Astrocyte of the cerebellum (primary cell): ENCODE measurements around the gene FITM1.
A peak's percentile ranks its signal among the peaks of the same experiment; 100 is the strongest.

Experiments
- DNase-seq: peaks from one replicate; pipeline ENCODE4 v3.0.0-alpha.2; 2011; ENCODE audit warnings: low read depth
- H3K4me3 ChIP-seq: 2 replicates; pipeline ENCODE4 v1.5.1; 2011; ENCODE audit warnings: mild to moderate bottlenecking, low read depth, low read length, moderate library complexity
- in situ Hi-C: cut with HindIII; loops from 2 replicates; pipeline ENCODE4 v1.10.0; 2017; ENCODE audit warnings: low sequenced_read_pairs
- TF ChIP-seq, protein P1 (sequence below): IDR thresholded peaks from 2 replicates; pipeline ENCODE4 v1.5.1; 2012; ENCODE audit warnings: low read length, low read depth, moderate library complexity, mild to moderate bottlenecking; ENCODE audit errors: missing control alignments

Gene FITM1

DNA sequence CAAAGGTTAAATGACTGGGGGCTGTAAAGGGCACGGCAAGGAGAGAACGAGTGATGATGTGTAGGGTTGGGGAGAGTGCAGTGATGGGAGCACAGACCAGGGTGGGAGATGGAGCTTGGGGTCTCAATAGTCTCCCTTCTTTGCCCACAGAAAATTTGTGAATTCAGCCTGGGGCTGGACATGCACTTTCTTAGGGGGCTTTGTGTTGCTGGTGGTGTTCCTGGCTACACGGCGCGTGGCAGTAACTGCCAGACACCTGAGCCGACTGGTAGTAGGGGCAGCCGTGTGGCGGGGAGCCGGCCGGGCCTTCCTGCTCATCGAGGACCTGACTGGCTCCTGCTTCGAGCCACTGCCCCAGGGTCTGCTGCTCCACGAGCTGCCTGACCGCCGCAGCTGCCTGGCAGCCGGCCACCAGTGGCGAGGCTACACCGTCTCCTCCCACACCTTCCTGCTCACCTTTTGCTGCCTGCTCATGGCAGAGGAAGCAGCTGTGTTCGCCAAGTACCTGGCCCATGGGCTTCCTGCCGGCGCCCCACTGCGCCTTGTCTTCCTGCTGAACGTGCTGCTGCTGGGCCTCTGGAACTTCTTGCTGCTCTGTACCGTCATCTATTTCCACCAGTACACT lies 1.7 kb downstream of the FITM1 start:
- no peak overlapping the region for H3K4me3 ChIP-seq
- no peak for DNase-seq
- TF ChIP-seq, protein P1, sequence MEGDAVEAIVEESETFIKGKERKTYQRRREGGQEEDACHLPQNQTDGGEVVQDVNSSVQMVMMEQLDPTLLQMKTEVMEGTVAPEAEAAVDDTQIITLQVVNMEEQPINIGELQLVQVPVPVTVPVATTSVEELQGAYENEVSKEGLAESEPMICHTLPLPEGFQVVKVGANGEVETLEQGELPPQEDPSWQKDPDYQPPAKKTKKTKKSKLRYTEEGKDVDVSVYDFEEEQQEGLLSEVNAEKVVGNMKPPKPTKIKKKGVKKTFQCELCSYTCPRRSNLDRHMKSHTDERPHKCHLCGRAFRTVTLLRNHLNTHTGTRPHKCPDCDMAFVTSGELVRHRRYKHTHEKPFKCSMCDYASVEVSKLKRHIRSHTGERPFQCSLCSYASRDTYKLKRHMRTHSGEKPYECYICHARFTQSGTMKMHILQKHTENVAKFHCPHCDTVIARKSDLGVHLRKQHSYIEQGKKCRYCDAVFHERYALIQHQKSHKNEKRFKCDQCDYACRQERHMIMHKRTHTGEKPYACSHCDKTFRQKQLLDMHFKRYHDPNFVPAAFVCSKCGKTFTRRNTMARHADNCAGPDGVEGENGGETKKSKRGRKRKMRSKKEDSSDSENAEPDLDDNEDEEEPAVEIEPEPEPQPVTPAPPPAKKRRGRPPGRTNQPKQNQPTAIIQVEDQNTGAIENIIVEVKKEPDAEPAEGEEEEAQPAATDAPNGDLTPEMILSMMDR, result no peak
- in situ Hi-C loops, result no loop called here

- DNase-seq, result no peak
- no peak overlapping the region for H3K4me3 ChIP-seq
- in situ Hi-C loops, result no loop called here
- TF ChIP-seq, protein P1, result no peak
Observed at GRCh38 chr14:24132976-24133375, 2.5 kb downstream of the FITM1 start.

DNA sequence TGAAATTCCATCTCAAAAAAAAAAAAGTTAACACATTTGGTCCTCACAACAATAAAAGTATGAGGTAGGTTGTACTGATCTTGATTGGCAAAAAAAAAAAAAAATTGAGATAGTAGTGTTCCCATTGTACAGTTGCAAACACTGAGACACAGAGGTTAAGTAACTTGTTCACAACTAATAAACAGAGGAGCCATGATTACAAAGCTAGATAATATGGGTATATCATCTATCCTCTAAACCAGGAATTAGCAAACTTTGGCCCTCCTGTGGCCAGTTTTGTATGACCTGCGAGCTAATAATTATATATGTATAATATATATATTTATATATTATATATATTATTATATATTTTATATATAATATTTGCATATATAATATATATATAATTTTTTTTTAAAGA lies 3.3 kb downstream of the FITM1 start:
- no peak for DNase-seq
- TF ChIP-seq, protein P1, result no peak
- H3K4me3 ChIP-seq, result no peak overlapping the region
- in situ Hi-C loops, result no loop called here

GRCh38 chr14:24135584-24135833 lies 5.0 kb downstream of the FITM1 start:
- peak overlapping the region; percentile 78 for H3K4me3 ChIP-seq
- DNase-seq, result no peak
- in situ Hi-C loops, result no loop called here
- TF ChIP-seq, protein P1, result no peak

DNA sequence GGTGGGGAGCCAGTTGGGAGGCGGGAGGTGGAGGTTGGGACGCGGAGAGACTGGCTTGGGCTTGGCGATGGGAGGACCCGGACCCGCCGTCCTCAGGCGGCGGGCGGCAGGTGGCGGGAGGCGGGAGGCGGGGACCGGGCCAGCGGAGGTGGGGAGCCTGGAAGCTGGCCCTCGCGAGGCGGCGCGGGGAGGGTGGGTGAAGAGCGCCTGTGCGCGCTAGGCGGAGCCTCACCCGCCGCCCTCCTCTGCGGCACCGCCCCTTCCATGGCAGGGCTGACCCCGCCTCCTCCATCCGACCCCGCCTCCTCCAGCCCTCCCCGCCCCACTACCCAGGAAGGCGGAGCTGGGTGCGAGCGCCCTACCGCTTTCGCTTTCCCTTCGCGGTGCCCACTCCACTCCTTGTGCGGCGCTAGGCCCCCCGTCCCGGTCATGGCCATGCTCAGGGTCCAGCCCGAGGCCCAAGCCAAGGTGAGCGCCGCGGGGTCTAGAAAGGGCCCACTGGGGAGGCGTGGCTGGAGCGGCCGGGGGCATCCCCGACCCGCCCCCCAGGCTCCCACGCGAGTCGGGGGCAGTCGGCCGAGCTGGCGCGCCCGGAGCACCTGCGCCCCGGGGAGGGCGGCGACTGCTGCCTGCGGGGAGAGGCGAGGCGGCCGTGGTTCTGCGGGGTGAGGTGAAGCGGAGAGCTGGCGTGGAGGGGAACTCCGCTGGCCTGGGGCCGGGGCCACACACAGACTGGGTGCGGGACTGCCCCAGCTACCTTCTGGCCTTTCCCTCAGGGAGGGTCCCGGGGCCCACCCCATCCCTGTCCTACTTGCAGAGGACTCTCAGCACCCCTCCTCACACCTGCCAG lies 5.6 kb downstream of the FITM1 start, which contains the start of gene PSME1:
PSME1 (plus strand) TSS at position 361 of the 850 bp plus-strand sequence; CDS start at position 430, 69 bp downstream.
- TF ChIP-seq, protein P1, result no peak
- peak within 1 kb of the TSS; percentile 78 for H3K4me3 ChIP-seq
- DNase-seq, result peak; percentile 55
- in situ Hi-C loops, result no loop called here

- no peak for DNase-seq
- TF ChIP-seq, protein P1, result no peak
- in situ Hi-C loops, result no loop called here
- peak overlapping the region; percentile 78 for H3K4me3 ChIP-seq
Observed at GRCh38 chr14:24136684-24137528, 6.4 kb downstream of the FITM1 start.
